ENCODE data around the gene SBK2. TPM values are rescaled to one million over a fixed set of nuclear protein-coding genes. Genes with fewer than 3 reads are reported as not detected.

The SBK2 gene
- total and polyA plus RNA-seq, 9 of the 15 experiments (the other 6 are each of a cell fraction or from before 2014, with no cell fraction given) = not detected

DNA sequence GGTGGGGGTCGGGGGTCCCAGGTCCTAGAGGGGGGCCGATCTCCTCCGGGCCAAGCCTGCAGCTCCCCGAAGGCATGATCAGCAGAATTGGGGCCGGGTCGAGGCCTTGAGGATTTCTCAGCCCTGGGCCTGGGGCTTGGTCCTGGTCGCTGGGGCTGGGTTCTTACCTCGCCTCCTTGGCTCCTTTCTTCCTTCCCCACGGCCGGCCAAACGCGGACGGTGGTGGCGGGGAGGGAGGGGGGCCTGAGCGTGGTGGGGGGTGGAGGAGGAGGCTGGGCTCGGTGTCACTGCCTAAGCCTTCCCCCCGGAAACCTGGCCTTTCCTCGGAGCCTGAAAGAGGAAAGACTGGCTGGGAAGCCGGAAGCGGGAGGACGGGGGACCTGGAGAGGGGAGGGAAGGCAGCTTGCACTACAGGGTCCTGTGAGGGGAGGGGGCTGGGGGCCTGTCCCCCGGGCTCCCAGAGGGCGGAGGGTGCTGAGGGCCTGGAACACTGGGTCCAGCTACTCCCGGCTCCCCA, 43.8 kb upstream of the SBK2 start, which contains the start of gene ZNF579 (continued):
- TF ChIP-seq OTX1 (CRISPR knock-in tag; IDR thresholded peaks at IDR 0.05) (no peak), POLR2H (tag; IDR thresholded peaks at IDR 0.05; ENCODE audit: low read depth) (no peak), ZNF324 (CRISPR knock-in tag; IDR thresholded peaks at IDR 0.05) (no peak), SAFB (IDR thresholded peaks at IDR 0.05; ENCODE audit: borderline replicate concordance, low read depth, low read length) (no peak), POLR2A (conservative IDR thresholded peaks at IDR 0.05) (peak; percentile 33), HDAC6 (IDR thresholded peaks at IDR 0.05; ENCODE audit: low read depth, low read length) (no peak), PURB (CRISPR knock-in tag; IDR thresholded peaks at IDR 0.05; ENCODE audit: low read depth) (no peak), HDAC8 (tag; IDR thresholded peaks at IDR 0.05) (no peak)
- TF ChIP-seq, protein P1, sequence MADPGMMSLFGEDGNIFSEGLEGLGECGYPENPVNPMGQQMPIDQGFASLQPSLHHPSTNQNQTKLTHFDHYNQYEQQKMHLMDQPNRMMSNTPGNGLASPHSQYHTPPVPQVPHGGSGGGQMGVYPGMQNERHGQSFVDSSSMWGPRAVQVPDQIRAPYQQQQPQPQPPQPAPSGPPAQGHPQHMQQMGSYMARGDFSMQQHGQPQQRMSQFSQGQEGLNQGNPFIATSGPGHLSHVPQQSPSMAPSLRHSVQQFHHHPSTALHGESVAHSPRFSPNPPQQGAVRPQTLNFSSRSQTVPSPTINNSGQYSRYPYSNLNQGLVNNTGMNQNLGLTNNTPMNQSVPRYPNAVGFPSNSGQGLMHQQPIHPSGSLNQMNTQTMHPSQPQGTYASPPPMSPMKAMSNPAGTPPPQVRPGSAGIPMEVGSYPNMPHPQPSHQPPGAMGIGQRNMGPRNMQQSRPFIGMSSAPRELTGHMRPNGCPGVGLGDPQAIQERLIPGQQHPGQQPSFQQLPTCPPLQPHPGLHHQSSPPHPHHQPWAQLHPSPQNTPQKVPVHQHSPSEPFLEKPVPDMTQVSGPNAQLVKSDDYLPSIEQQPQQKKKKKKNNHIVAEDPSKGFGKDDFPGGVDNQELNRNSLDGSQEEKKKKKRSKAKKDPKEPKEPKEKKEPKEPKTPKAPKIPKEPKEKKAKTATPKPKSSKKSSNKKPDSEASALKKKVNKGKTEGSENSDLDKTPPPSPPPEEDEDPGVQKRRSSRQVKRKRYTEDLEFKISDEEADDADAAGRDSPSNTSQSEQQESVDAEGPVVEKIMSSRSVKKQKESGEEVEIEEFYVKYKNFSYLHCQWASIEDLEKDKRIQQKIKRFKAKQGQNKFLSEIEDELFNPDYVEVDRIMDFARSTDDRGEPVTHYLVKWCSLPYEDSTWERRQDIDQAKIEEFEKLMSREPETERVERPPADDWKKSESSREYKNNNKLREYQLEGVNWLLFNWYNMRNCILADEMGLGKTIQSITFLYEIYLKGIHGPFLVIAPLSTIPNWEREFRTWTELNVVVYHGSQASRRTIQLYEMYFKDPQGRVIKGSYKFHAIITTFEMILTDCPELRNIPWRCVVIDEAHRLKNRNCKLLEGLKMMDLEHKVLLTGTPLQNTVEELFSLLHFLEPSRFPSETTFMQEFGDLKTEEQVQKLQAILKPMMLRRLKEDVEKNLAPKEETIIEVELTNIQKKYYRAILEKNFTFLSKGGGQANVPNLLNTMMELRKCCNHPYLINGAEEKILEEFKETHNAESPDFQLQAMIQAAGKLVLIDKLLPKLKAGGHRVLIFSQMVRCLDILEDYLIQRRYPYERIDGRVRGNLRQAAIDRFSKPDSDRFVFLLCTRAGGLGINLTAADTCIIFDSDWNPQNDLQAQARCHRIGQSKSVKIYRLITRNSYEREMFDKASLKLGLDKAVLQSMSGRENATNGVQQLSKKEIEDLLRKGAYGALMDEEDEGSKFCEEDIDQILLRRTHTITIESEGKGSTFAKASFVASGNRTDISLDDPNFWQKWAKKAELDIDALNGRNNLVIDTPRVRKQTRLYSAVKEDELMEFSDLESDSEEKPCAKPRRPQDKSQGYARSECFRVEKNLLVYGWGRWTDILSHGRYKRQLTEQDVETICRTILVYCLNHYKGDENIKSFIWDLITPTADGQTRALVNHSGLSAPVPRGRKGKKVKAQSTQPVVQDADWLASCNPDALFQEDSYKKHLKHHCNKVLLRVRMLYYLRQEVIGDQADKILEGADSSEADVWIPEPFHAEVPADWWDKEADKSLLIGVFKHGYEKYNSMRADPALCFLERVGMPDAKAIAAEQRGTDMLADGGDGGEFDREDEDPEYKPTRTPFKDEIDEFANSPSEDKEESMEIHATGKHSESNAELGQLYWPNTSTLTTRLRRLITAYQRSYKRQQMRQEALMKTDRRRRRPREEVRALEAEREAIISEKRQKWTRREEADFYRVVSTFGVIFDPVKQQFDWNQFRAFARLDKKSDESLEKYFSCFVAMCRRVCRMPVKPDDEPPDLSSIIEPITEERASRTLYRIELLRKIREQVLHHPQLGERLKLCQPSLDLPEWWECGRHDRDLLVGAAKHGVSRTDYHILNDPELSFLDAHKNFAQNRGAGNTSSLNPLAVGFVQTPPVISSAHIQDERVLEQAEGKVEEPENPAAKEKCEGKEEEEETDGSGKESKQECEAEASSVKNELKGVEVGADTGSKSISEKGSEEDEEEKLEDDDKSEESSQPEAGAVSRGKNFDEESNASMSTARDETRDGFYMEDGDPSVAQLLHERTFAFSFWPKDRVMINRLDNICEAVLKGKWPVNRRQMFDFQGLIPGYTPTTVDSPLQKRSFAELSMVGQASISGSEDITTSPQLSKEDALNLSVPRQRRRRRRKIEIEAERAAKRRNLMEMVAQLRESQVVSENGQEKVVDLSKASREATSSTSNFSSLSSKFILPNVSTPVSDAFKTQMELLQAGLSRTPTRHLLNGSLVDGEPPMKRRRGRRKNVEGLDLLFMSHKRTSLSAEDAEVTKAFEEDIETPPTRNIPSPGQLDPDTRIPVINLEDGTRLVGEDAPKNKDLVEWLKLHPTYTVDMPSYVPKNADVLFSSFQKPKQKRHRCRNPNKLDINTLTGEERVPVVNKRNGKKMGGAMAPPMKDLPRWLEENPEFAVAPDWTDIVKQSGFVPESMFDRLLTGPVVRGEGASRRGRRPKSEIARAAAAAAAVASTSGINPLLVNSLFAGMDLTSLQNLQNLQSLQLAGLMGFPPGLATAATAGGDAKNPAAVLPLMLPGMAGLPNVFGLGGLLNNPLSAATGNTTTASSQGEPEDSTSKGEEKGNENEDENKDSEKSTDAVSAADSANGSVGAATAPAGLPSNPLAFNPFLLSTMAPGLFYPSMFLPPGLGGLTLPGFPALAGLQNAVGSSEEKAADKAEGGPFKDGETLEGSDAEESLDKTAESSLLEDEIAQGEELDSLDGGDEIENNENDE (IDR thresholded peaks at IDR 0.05; ENCODE audit: low read depth, low read length) = no peak
- TF ChIP-seq, protein P2, sequence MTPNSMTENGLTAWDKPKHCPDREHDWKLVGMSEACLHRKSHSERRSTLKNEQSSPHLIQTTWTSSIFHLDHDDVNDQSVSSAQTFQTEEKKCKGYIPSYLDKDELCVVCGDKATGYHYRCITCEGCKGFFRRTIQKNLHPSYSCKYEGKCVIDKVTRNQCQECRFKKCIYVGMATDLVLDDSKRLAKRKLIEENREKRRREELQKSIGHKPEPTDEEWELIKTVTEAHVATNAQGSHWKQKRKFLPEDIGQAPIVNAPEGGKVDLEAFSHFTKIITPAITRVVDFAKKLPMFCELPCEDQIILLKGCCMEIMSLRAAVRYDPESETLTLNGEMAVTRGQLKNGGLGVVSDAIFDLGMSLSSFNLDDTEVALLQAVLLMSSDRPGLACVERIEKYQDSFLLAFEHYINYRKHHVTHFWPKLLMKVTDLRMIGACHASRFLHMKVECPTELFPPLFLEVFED (CRISPR knock-in tag; conservative IDR thresholded peaks at IDR 0.05) = no peak
- TF ChIP-seq, protein P3, sequence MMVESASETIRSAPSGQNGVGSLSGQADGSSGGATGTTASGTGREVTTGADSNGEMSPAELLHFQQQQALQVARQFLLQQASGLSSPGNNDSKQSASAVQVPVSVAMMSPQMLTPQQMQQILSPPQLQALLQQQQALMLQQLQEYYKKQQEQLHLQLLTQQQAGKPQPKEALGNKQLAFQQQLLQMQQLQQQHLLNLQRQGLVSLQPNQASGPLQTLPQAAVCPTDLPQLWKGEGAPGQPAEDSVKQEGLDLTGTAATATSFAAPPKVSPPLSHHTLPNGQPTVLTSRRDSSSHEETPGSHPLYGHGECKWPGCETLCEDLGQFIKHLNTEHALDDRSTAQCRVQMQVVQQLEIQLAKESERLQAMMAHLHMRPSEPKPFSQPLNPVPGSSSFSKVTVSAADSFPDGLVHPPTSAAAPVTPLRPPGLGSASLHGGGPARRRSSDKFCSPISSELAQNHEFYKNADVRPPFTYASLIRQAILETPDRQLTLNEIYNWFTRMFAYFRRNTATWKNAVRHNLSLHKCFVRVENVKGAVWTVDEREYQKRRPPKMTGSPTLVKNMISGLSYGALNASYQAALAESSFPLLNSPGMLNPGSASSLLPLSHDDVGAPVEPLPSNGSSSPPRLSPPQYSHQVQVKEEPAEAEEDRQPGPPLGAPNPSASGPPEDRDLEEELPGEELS (CRISPR knock-in tag; IDR thresholded peaks at IDR 0.05; ENCODE audit: borderline replicate concordance) = no peak
- TF ChIP-seq, protein P4, sequence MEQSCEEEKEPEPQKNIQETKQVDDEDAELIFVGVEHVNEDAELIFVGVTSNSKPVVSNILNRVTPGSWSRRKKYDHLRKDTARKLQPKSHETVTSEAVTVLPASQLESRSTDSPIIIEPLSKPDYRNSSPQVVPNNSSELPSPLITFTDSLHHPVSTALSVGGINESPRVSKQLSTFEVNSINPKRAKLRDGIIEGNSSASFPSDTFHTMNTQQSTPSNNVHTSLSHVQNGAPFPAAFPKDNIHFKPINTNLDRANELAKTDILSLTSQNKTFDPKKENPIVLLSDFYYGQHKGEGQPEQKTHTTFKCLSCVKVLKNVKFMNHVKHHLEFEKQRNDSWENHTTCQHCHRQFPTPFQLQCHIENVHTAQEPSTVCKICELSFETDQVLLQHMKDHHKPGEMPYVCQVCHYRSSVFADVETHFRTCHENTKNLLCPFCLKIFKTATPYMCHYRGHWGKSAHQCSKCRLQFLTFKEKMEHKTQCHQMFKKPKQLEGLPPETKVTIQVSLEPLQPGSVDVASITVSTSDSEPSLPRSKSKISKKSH (CRISPR knock-in tag; IDR thresholded peaks at IDR 0.05) = no peak
